Upper lobe of left lung (tissue), 4 donors: ENCODE data around the gene C2CD2L.

ENCODE experiments used
- CTCF ChIP-seq, 6 experiments: fragments of 450-650 bp in 4 of 6; fragments of 200-600 bp in 2 of 6; sonication (generic) in 2 of 6; IDR thresholded peaks; one replicate each; pipeline ENCODE4 v1.5.1; 2016 to 2019; ENCODE audit warnings: antibody characterized with exemption in 6 of 6
- POLR2A ChIP-seq, 4 donors: fragments of 450-650 bp; IDR thresholded peaks; one replicate each; pipeline ENCODE4 v1.5.1; 2016 to 2017; ENCODE audit warnings: antibody characterized with exemption in 4 of 4, mild to moderate bottlenecking in 2 of 4

- no peak for TF ChIP-seq POLR2A (IDR thresholded peaks at IDR 0.05)
- no peak for TF ChIP-seq CTCF (IDR thresholded peaks at IDR 0.05)
These were observed 11.1 kb downstream of the C2CD2L start for GRCh38 chr11:119118227-119118626.
